H1 (cell line): ENCODE measurements around the gene PGM2.

Experiments
- ATF3 ChIP-seq: IDR thresholded peaks from 2 replicates; pipeline ENCODE4 v1.6.1; 2011; ENCODE audit warnings: low read depth, mild to moderate bottlenecking, low read length; ENCODE audit not compliant: insufficient read depth
- EP300 ChIP-seq, 2 experiments: IDR thresholded peaks; 1 replicate in 1 of 2; 2 replicates in 1 of 2; pipeline ENCODE4 v1.6.1; 2011 to 2012; ENCODE audit warnings: low read depth in 2 of 2, low read length in 2 of 2, mild to moderate bottlenecking in 2 of 2, borderline replicate concordance in 1 of 2, inconsistent platforms in 1 of 2, moderate library complexity in 1 of 2
- RAD21 ChIP-seq, 2 experiments: IDR thresholded peaks in 1 of 2; conservative IDR thresholded peaks in 1 of 2; 2 replicates each; pipeline ENCODE4 v1.6.1; 2011; ENCODE audit warnings: low read depth in 2 of 2, low read length in 2 of 2, improper control_type of control experiment in 1 of 2, inconsistent platforms in 1 of 2, mild to moderate bottlenecking in 1 of 2, moderate library complexity in 1 of 2
- SP2 ChIP-seq: IDR thresholded peaks from 2 replicates; pipeline ENCODE4 v1.6.1; 2012; ENCODE audit warnings: mild to moderate bottlenecking, low read length, inconsistent platforms
- TAF1 ChIP-seq: IDR thresholded peaks from 2 replicates; pipeline ENCODE4 v1.6.1; 2011; ENCODE audit warnings: mild to moderate bottlenecking, low read depth, low read length
- TCF12 ChIP-seq: IDR thresholded peaks from 2 replicates; pipeline ENCODE4 v1.6.1; 2011; ENCODE audit warnings: low read depth, mild to moderate bottlenecking, low read length
- TF ChIP-seq, protein P1 (sequence below), 3 experiments: IDR thresholded peaks; 1 replicate in 2 of 3; 2 replicates in 1 of 3; pipeline versions ENCODE4 v1.5.1 to v1.6.1; 2011; ENCODE audit warnings: low read length in 3 of 3, mild to moderate bottlenecking in 3 of 3, inconsistent platforms in 2 of 3, low read depth in 1 of 3, moderate library complexity in 1 of 3; ENCODE audit not compliant: insufficient read depth in 1 of 3; ENCODE audit errors: control extremely low read depth in 1 of 3

DNA sequence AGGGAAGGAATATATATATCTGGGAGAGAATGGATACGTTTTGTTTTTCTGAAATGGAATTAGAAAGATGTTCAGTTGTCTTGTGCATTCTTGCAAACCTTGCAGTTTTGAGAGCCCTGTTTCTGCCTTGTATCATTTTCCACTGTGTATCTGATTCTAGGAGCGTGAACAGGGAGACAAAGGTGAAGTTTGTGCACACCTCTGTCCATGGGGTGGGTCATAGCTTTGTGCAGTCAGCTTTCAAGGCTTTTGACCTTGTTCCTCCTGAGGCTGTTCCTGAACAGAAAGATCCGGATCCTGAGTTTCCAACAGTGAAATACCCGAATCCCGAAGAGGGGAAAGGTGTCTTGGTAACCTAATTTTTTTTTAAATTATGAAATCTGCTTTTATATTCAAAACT lies 17.7 kb downstream of the PGM2 start:
- TF ChIP-seq, protein P1, sequence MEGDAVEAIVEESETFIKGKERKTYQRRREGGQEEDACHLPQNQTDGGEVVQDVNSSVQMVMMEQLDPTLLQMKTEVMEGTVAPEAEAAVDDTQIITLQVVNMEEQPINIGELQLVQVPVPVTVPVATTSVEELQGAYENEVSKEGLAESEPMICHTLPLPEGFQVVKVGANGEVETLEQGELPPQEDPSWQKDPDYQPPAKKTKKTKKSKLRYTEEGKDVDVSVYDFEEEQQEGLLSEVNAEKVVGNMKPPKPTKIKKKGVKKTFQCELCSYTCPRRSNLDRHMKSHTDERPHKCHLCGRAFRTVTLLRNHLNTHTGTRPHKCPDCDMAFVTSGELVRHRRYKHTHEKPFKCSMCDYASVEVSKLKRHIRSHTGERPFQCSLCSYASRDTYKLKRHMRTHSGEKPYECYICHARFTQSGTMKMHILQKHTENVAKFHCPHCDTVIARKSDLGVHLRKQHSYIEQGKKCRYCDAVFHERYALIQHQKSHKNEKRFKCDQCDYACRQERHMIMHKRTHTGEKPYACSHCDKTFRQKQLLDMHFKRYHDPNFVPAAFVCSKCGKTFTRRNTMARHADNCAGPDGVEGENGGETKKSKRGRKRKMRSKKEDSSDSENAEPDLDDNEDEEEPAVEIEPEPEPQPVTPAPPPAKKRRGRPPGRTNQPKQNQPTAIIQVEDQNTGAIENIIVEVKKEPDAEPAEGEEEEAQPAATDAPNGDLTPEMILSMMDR (IDR thresholded peaks at IDR 0.05; ENCODE audit: control extremely low read depth in 1 of 3, insufficient read depth in 1 of 3, low read depth in 1 of 3, low read length in 3 of 3) = no peak
- TF ChIP-seq RAD21 (IDR thresholded peaks at IDR 0.05 in 1 of 2, conservative IDR thresholded peaks at IDR 0.05 in 1 of 2; ENCODE audit: low read depth in 2 of 2, low read length in 2 of 2) (no peak), SP2 (no peak), EP300 (IDR thresholded peaks at IDR 0.05; ENCODE audit: borderline replicate concordance in 1 of 2, low read depth in 2 of 2, low read length in 2 of 2) (no peak), TAF1 (no peak), ATF3 (no peak), TCF12 (no peak)
